ENCODE data around the gene SCGB2B2.
A peak's percentile ranks its signal among the peaks of the same experiment; 100 is the strongest.
"Not testable (repeated sequence)": the region's sequence is repeated elsewhere in the genome, so short reads cannot be mapped to it uniquely, and the experiment has no call there.

The SCGB2B2 gene

DNA sequence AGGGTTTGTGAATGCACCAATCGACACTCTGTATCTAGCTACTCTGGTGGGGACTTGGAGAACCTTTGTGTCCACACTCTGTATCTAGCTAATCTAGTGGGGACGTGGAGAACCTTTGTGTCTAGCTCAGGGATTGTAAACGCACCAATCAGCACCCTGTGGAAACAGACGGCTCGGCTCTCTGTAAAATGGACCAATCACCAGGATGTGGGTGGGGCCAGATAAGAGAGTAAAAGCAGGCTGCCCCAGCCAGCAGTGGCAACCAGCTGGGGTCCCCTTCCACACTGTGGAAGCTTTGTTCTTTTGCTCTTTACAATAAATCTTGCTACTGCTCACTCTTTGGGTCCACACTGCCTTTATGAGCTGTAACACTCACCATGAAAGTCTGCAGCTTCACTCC lies 8.3 kb downstream of the SCGB2B2 start:
- not testable (repeated sequence) for DNase-seq (ENCODE audit: low spot score)

- DNase-seq (ENCODE audit: low spot score), result not testable (repeated sequence)
Measured at GRCh38 chr19:34668077-34668689, 8.8 kb downstream of the SCGB2B2 start.

- no peak for DNase-seq (ENCODE audit: low spot score)
Measured at GRCh38 chr19:34667349-34668076, 9.4 kb downstream of the SCGB2B2 start.

- DNase-seq (ENCODE audit: low spot score), result no peak
Measured at GRCh38 chr19:34666958-34667265, 10.0 kb downstream of the SCGB2B2 start.

DNA sequence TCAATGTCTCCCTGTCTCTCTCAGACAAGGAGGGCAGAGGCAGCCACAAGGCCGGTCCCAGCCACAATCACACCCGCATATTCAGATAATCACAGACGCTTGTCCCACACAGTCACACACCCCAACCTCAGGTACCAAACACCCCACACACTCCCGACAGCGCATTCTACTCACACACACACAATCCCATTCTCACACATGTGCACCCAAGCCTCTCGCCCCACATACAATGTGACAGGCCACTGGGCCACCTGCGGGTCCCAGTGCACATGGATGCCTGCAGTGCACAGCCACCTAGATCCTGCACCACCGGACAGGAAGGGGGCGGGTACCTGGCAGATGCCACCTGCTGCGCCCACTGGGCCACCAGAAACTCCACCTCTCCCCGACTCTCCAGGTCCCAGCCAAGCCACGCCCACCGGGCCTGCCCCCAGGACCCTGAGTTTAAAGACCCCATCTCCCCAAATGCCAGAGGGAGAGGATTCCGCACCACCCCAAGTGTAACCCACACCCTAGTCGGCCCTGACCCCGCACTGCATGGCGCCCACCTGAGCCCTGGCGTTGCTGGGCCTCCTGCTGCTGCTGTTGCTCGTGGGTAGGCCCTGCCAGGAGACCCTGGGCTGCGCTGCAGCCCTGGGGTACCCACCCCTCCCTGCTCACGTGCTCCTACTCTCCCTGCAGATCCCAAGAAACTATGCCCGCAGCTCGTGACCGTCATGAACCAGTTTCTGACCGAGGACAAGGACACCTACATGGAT lies 10.6 kb downstream of the SCGB2B2 start:
- DNase-seq (ENCODE audit: low spot score), result no peak

DNA sequence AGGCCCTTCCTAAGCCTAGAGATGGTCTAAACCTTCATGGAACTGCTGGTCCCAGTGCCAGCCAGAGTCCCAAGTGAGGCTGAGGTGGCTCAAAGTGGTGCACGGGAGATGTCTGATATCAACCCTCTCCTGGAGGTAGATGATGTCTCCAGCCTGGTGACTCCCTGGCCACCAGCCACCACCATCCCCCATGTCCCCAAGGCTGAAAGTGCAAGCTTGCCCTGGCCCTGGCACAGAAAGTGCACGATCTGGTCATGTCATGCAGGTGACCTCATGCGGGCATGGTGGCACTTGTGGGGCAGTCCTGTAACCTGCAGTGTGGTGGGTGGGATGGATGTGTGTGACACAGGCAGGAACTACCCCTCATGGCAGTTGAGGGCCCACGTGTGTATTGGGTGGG lies 11.7 kb downstream of the SCGB2B2 start:
- not testable (repeated sequence) for DNase-seq (ENCODE audit: low spot score)

DNA sequence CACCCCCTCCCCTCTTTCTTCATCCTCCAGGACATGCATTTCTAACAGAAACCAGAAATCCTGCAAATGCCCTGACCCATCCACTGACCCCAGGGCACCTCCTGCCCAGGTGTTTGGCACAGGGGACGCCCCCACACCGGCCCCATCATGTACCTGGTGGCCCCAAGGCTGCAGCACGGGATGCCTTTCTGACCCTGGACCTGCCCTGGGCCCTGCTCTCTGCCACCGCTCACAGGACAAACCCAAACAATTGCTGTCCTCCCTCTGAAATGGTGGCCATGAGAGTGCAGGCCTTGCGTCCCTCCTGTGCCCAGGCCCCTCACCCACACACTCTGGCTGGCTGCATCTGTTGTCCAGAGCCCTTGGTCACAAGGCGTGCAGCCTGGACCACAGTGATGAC lies 12.1 kb downstream of the SCGB2B2 start:
- no peak for DNase-seq (ENCODE audit: low spot score)

DNA sequence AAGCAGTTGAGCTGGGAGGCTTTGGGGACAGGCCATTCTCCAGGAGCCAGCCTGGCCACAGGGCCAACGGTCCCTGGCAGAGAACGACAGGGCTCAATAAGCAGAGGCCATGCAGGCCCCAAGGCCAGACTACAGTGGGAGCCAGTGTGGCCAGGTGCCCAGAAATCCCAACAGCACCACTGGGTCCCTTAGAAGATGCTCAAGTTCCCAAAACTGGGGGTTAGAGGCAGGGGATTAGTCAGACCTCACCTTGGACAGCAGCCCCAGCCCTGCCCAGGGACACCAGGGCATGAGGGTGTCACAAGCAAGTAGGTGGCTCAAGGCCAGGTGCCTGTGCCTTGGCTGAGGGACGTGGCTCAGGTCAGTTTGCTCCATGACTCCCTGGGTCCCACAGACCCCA lies 12.8 kb downstream of the SCGB2B2 start:
- DNase-seq (ENCODE audit: low spot score), result no peak

GRCh38 chr19:34662919-34663318 lies 14.0 kb downstream of the SCGB2B2 start:
- DNase-seq (ENCODE audit: low spot score), result peak; percentile 69

- DNase-seq (ENCODE audit: low spot score), result no peak
Measured at GRCh38 chr19:34661357-34661756, 15.6 kb downstream of the SCGB2B2 start.

DNA sequence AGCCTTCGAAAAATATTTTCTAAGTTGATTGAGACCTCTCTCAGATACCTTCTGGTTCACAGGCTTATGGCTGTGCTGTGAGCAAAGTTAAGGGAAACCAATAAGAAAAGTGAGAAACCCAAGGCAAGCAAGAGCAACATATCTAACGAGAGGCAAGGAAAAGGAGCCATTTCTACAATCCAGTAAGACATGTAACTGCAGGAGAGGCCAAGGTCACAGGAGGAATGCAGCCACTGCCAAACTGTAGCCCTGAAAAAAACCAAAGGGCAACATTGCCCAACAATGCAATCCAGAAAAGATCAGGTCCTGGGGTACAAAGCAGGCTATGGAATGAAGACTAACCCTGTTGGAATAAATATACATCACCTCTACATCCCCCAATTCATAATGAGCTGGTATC lies 21.3 kb downstream of the SCGB2B2 start:
- DNase-seq (ENCODE audit: low spot score), result no peak

GRCh38 chr19:34654796-34655195 lies 22.2 kb downstream of the SCGB2B2 start:
- DNase-seq (ENCODE audit: low spot score), result no peak

GRCh38 chr19:34651747-34652146 lies 25.2 kb downstream of the SCGB2B2 start:
- DNase-seq (ENCODE audit: low spot score), result no peak

- DNase-seq (ENCODE audit: low spot score), result no peak
Measured at GRCh38 chr19:34649886-34650543, 26.9 kb downstream of the SCGB2B2 start.

GRCh38 chr19:34645551-34645950 lies 31.4 kb downstream of the SCGB2B2 start:
- DNase-seq (ENCODE audit: low spot score), result no peak

DNA sequence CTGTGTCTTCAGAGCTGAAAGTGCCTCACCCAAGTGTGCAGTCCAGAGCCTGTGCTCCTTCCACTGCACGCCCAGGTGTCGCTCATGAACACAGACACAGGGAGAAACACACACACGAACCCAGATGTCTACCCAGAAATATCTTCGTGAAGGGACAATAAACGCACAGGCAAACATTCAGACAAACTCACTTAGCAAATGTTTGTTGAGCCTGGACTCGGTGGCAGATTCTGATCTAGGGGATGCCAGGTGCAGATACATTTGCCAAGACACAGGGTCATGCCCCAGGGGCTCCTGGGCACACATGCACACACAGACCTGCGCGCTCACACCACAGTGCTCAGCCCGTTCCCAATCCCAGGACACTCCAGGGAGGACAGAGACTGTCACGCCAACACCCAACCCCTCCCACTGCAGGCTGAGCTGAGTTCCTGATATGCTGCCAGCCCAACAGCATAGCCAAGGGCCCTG lies 31.9 kb downstream of the SCGB2B2 start:
- DNase-seq (ENCODE audit: low spot score), result no peak

DNA sequence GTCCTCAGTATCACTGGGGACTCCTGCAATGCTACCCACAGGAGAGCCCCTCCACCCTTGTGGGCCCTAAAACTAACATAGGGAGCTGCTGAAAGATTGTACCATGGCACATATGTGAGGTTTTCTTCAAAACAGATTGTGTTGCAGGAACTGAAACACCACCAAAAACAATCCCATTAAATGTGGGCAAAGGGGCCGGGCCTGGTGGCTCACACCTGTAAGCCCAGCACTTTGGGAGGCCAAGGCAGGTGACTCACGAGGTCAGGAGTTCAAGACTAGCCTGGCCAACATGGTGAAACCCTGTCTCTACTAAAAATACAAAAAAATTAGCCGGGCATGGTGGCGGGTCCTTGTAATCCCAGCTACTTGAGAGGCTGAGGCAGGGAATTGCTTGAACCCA lies 34.7 kb downstream of the SCGB2B2 start:
- DNase-seq (ENCODE audit: low spot score), result no peak

DNA sequence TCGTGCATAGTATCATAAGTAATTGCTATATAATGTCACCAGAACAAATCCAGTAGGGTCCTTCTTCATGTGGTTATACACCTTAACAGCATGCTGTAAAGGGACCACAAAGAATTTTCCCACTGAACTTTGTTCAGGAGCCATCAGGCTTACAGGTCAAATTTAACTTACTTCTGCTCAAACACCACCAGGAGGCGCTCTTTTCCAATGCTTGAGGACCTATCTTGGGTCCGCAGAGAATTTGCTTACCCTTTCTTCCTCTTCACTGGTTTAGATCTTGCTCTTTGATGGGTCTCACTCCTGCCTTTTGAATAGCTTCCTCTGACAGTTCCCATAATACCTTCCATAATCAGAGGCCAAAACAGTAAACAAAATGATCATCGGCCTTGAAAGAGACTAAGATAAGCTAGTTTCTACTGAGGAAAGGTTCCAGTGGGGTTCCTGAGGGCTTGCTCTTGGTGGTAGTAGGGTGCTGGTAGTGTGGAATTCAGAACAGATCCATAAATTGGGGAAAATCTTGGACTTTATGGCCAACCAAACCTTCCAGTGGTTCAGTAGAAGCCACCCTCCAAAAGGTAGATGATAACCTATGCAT lies 37.4 kb downstream of the SCGB2B2 start:
- DNase-seq (ENCODE audit: low spot score), result peak; percentile 86

DNA sequence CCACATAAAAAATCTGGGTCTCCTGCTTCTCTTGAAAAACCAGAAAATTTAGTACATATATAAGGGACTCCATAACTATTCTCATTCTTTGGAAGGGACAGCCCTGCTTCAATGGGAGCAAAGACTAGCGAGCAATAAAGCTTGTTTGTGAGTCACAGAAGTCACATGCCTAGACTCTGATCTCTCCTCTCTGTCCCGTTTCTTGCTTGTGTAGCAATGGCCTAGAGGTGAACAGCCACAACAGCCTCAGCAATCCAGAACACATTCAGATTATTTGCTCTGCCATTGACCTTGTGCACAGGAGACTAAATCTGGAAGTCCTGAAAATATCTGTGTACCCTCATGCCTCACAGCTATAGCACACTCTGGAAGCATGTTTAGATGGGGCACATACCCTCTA lies 43.2 kb downstream of the SCGB2B2 start:
- DNase-seq (ENCODE audit: low spot score), result no peak
